Measurements from ENCODE around the gene RTCA. TPM values are rescaled to one million over a fixed set of nuclear protein-coding genes. Genes with fewer than 3 reads are reported as not detected.

RTCA gene
- total and polyA plus RNA-seq, 7 experiments from 2014 or later = 16.4 to 47.7 (median 35.2) TPM

DNA sequence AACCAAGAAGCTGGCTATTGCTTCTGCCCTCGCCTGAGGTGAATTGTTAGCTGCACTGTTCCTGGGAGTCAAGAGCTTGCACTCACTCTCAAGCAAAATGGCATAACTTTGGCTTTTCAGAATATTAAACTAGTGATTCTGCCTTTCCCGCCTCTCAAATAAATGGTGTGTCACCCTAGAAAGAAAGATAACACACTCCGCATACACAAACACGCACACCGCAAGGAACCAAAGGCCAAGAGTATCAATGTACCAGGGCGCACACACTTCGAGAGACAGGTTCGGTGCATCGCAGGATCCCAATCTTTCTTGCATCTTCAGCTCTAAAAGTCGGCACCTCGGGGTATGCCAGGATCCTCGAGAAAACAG is 470 bp upstream of the RTCA start:
- peaks cover 0 to 23% (median 8%) of the 10 kb centered on the region in 3 experiments for H3K36me3 ChIP-seq (ENCODE audit: control insufficient read depth in 2 of 3, insufficient read depth in 3 of 3, low read length in 3 of 3)

GRCh38 chr1:100266741-100267140 is 725 bp downstream of the RTCA start:
- Histone ChIP-seq H3K9me3 (ENCODE audit: control insufficient read depth in 2 of 3, low read length in 3 of 3) (no peaks in the 10 kb centered on the region), H3K4me3 (ENCODE audit: low read length) (peak overlapping the region; percentile 88), H3K4me1 (ENCODE audit: control insufficient read depth in 2 of 2, insufficient read depth in 2 of 2, low read length in 2 of 2) (peaks cover 25 to 26% of the 10 kb centered on the region in 2 donors), H3K27ac (ENCODE audit: low read depth, low read length) (peak overlapping the region; percentile 88), H3K36me3 (ENCODE audit: control insufficient read depth in 2 of 3, insufficient read depth in 3 of 3, low read length in 3 of 3) (peaks cover 0 to 35% (median 20%) of the 10 kb centered on the region in 3 experiments), H3K27me3 (ENCODE audit: control insufficient read depth in 2 of 2, insufficient read depth in 2 of 2, low read length in 2 of 2) (no peaks in the 10 kb centered on the region)
- Mint-ChIP-seq H3K27me3 (peaks cover 0 to 3% (median 0%) of the 10 kb centered on the region in 5 donors), H3K4me1 (peaks cover 25 to 64% (median 54%) of the 10 kb centered on the region in 7 donors), H3K27ac (peak overlapping the region; percentile 94 to 99 (median 97)), H3K4me3 (peak overlapping the region; percentile 97 to 100 (median 100)), H3K9me3 (peaks cover 0 to 11% (median 0%) of the 10 kb centered on the region in 11 donors), H3K36me3 (peaks cover 12 to 47% (median 44%) of the 10 kb centered on the region in 5 donors)
- ChIA-PET POLR2A (interaction anchor here (0.6 to 3.0 kb wide), 7 partner anchors 17 to 621 kb away, joined by 3 to 31 read pairs (median 6); partner anchors contain the start of genes CDC14A, DBT and TRMT13), CTCF (interaction anchor here (0.9 kb wide), 1 partner anchor 189 kb away, joined by 3 read pairs; no protein-coding TSS in a partner anchor)
- intact Hi-C loops (cut with micrococcal nuclease) = loop anchor here (1.0 to 5.0 kb wide), 17 partner anchors 17 to 631 kb away; partner anchors contain the start of genes AGL (in 2 of the 2), DBT (in 2 of the 2), SLC30A7 (in 2 of the 2) and TRMT13 (in 2 of the 2)
- DNase-seq = peak in 1 of 9 donors; percentile 16
- no peak for ATAC-seq

More for the DNA sequence above, 470 bp upstream of the RTCA start:
- Mint-ChIP-seq H3K4me3 (peak overlapping the region; percentile 97 to 100 (median 100)), H3K9me3 (peaks cover 0 to 14% (median 4%) of the 10 kb centered on the region in 11 donors), H3K36me3 (peaks cover 12 to 41% (median 36%) of the 10 kb centered on the region in 5 donors), H3K27me3 (peaks cover 0 to 3% (median 0%) of the 10 kb centered on the region in 5 donors), H3K27ac (peak overlapping the region; percentile 94 to 99 (median 97)), H3K4me1 (peaks cover 19 to 54% (median 47%) of the 10 kb centered on the region in 7 donors)
- Histone ChIP-seq H3K9me3 (ENCODE audit: control insufficient read depth in 2 of 3, low read length in 3 of 3) (no peaks in the 10 kb centered on the region), H3K4me1 (ENCODE audit: control insufficient read depth in 2 of 2, insufficient read depth in 2 of 2, low read length in 2 of 2) (peaks cover 25 to 26% of the 10 kb centered on the region in 2 donors), H3K27ac (ENCODE audit: low read depth, low read length) (peak overlapping the region; percentile 88), H3K4me3 (ENCODE audit: low read length) (peak overlapping the region; percentile 88), H3K27me3 (ENCODE audit: control insufficient read depth in 2 of 2, insufficient read depth in 2 of 2, low read length in 2 of 2) (no peaks in the 10 kb centered on the region)
- ATAC-seq = peak; percentile 33
- ChIA-PET POLR2A (interaction anchor here (0.6 to 3.0 kb wide), 14 partner anchors 16 to 643 kb away, joined by 3 to 31 read pairs (median 4); partner anchors contain the start of genes CDC14A, DBT and SLC35A3), CTCF (interaction anchor here (0.5 kb wide), 1 partner anchor 256 kb away, joined by 3 read pairs; no protein-coding TSS in a partner anchor)
- intact Hi-C loops (cut with micrococcal nuclease) = loop anchor here (5.0 kb wide), 6 partner anchors 33 to 632 kb away; partner anchors contain the start of genes AGL (in 1 of the 2) and SLC30A7 (in 1 of the 2)
- DNase-seq = peak in 2 of 9 donors; percentile 14 to 25

DNA sequence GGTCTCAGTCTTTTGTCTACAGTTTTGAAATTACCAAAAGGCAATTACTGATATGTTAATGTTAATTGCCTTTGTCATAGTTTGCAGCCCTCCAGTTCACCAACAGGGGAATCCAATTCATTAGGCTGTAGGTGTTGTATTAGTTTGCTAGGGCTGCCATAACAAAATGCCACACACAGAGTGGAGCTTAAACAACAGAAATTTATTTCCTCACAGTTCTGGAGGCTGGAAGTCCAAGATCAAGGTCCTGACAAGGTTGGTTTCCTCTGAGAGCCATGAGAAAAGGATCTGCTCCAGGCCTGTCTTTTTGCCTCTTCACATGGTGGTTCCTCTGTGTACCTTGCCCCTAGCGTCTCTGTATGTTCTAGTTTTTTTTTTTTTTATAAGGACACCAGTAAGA is 1.3 kb downstream of the RTCA start:
- Mint-ChIP-seq H3K9me3 (peaks cover 0 to 11% (median 0%) of the 10 kb centered on the region in 11 donors), H3K4me3 (peak overlapping the region; percentile 97 to 100 (median 100)), H3K36me3 (peaks cover 12 to 49% (median 48%) of the 10 kb centered on the region in 5 donors), H3K4me1 (peaks cover 27 to 69% (median 59%) of the 10 kb centered on the region in 7 donors), H3K27me3 (peaks cover 0 to 3% (median 0%) of the 10 kb centered on the region in 5 donors), H3K27ac (peak overlapping the region in 3 of 9 donors; percentile 32 to 96 (median 39))
- peaks cover 0 to 36% (median 26%) of the 10 kb centered on the region in 3 experiments for H3K36me3 ChIP-seq (ENCODE audit: control insufficient read depth in 2 of 3, insufficient read depth in 3 of 3, low read length in 3 of 3)
- DNase-seq (no peak), ATAC-seq (no peak)
- peak overlapping the region; percentile 88 for H3K4me3 ChIP-seq (ENCODE audit: low read length)
- CTCF ChIA-PET = interaction anchor here (0.9 kb wide), 1 partner anchor 188 kb away, joined by 3 read pairs; no protein-coding TSS in a partner anchor
- intact Hi-C loops (cut with micrococcal nuclease) = loop anchor here (2.0 to 5.0 kb wide), 10 partner anchors 35 to 630 kb away; partner anchors contain the start of genes AGL (in 2 of the 2) and SLC30A7 (in 1 of the 2)
- POLR2A ChIA-PET = interaction anchor here (1.7 to 3.0 kb wide), 3 partner anchors 18 to 191 kb away, joined by 9 to 31 read pairs (median 16); partner anchors contain the start of genes CDC14A and DBT
- H3K4me1 ChIP-seq (ENCODE audit: control insufficient read depth in 2 of 2, insufficient read depth in 2 of 2, low read length in 2 of 2) = peaks cover 25 to 26% of the 10 kb centered on the region in 2 donors
- H3K27me3 ChIP-seq (ENCODE audit: control insufficient read depth in 2 of 2, insufficient read depth in 2 of 2, low read length in 2 of 2) = no peaks in the 10 kb centered on the region
- no peaks in the 10 kb centered on the region for H3K9me3 ChIP-seq (ENCODE audit: control insufficient read depth in 2 of 3, low read length in 3 of 3)
- no peak overlapping the region for H3K27ac ChIP-seq (ENCODE audit: low read depth, low read length)

DNA sequence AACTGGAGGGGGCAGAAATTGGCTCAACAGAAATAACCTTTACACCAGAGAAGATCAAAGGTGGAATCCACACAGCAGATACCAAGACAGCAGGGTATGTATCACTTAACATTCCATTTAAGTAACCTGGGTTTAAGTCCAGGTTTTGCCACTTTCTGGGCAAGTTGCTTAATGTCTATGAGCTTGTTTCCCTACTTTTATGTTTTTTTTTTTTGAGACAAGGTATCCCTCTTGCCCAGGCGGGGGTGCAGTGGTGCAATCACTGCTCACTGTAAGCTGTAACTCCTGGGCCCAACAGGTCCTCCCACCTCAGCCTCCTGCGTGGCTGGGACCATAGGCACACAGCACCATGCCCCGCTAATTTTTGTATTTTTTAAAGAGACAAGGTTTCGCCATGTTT is 2.2 kb downstream of the RTCA start:
- Histone ChIP-seq H3K27ac (ENCODE audit: low read depth, low read length) (no peak overlapping the region), H3K27me3 (ENCODE audit: control insufficient read depth in 2 of 2, insufficient read depth in 2 of 2, low read length in 2 of 2) (no peaks in the 10 kb centered on the region), H3K9me3 (ENCODE audit: control insufficient read depth in 2 of 3, low read length in 3 of 3) (no peaks in the 10 kb centered on the region), H3K36me3 (ENCODE audit: control insufficient read depth in 2 of 3, insufficient read depth in 3 of 3, low read length in 3 of 3) (peaks cover 0 to 37% (median 28%) of the 10 kb centered on the region in 3 experiments), H3K4me1 (ENCODE audit: control insufficient read depth in 2 of 2, insufficient read depth in 2 of 2, low read length in 2 of 2) (peaks cover 25 to 26% of the 10 kb centered on the region in 2 donors), H3K4me3 (ENCODE audit: low read length) (no peak overlapping the region)
- peaks cover 27 to 69% (median 59%) of the 10 kb centered on the region in 7 donors for H3K4me1 Mint-ChIP-seq
- ChIA-PET POLR2A (no interaction called here), CTCF (interaction anchor here (1.3 kb wide), 1 partner anchor 191 kb away, joined by 4 read pairs; no protein-coding TSS in a partner anchor)
- H3K27me3 Mint-ChIP-seq = peaks cover 0 to 3% (median 0%) of the 10 kb centered on the region in 5 donors
- ATAC-seq = no peak
- peak overlapping the region in 3 of 9 donors; percentile 4 to 39 (median 32) for H3K27ac Mint-ChIP-seq
- H3K9me3 Mint-ChIP-seq = peaks cover 0 to 10% (median 0%) of the 10 kb centered on the region in 11 donors
- peaks cover 8 to 47% (median 42%) of the 10 kb centered on the region in 5 donors for H3K36me3 Mint-ChIP-seq
- intact Hi-C loops (cut with micrococcal nuclease) = loop anchor here (5.0 kb wide), 6 partner anchors 36 to 629 kb away; partner anchors contain the start of genes AGL (in 1 of the 2) and SLC30A7 (in 1 of the 2)
- DNase-seq = no peak
- H3K4me3 Mint-ChIP-seq = peak overlapping the region; percentile 49 to 100 (median 99)

DNA sequence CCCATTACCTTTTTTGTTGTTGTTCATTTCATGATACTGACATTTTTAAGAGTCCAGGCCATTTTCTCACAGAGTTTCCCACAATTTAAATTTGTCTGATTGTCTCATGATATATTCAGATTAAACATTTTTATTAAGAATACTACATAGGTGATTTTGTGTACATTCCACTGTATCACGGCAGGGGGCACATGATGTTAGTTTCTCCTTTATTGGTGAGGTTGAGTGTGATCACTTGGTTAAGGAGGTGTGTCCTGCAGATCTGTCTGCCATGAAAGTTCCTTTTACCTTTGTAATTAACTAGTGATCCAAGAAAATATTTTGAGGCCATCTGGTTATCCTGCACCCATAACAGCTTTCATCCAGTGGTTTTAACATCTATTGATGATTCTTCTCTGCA is 11.8 kb downstream of the RTCA start:
- peak overlapping the region in 3 of 9 donors; percentile 9 to 37 (median 27) for H3K27ac Mint-ChIP-seq
- H3K4me3 ChIP-seq (ENCODE audit: low read length) = no peak overlapping the region
- H3K36me3 Mint-ChIP-seq = peaks cover 16 to 59% (median 40%) of the 10 kb centered on the region in 5 donors
- no peak overlapping the region for H3K27ac ChIP-seq (ENCODE audit: low read depth, low read length)
- CTCF ChIA-PET = interaction anchor here (0.6 to 1.2 kb wide), 3 partner anchors 139 to 250 kb away, joined by 3 to 4 read pairs (median 3); no protein-coding TSS in a partner anchor
- peaks cover 0 to 1% (median 0%) of the 10 kb centered on the region in 11 donors for H3K9me3 Mint-ChIP-seq
- peaks cover 22 to 76% (median 36%) of the 10 kb centered on the region in 3 experiments for H3K36me3 ChIP-seq (ENCODE audit: control insufficient read depth in 2 of 3, insufficient read depth in 3 of 3, low read length in 3 of 3)
- POLR2A ChIA-PET = interaction anchor here (0.9 to 1.1 kb wide), 2 partner anchors 28 to 137 kb away, joined by 3 read pairs; no protein-coding TSS in a partner anchor
- H3K4me1 ChIP-seq (ENCODE audit: control insufficient read depth in 2 of 2, insufficient read depth in 2 of 2, low read length in 2 of 2) = no peaks in the 10 kb centered on the region
- intact Hi-C loops (cut with micrococcal nuclease) = loop anchor here (1.0 to 5.0 kb wide), 4 partner anchors 73 to 590 kb away; no protein-coding TSS in a partner anchor
- no peaks in the 10 kb centered on the region for H3K27me3 ChIP-seq (ENCODE audit: control insufficient read depth in 2 of 2, insufficient read depth in 2 of 2, low read length in 2 of 2)
- ATAC-seq = peak; percentile 75
- no peak overlapping the region for H3K4me3 Mint-ChIP-seq
- no peaks in the 10 kb centered on the region for H3K9me3 ChIP-seq (ENCODE audit: control insufficient read depth in 2 of 3, low read length in 3 of 3)
- peaks cover 9 to 50% (median 34%) of the 10 kb centered on the region in 7 donors for H3K4me1 Mint-ChIP-seq
- H3K27me3 Mint-ChIP-seq = no peaks in the 10 kb centered on the region
- DNase-seq = peak in 6 of 9 donors; percentile 5 to 42 (median 28)

DNA sequence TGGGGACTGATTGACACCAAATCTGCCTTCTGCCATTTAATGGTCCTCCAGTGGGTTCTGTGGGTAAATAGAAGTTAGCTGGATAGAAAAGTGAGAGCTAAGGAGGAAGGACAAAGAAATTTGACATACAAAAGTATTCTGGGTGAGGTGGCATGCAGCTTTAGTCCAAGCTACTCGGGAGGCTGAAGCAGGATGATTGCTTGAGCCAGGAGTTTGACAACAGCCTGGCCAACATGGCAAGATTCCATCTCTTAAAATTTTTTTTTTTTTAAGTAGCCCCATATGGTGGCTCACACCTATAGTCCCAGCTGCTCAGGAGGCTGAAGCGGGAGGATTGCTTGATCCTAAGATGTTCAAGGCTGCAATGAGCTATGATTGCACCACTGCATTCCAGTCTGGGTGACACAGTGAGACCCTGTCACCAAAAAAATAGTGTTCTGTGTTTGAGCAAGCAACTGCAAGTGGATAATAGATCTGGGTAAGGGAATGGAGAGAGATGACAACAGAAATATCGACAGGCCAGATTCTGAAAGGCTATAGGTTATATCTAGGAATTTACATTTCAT is 13.4 kb downstream of the RTCA start:
- H3K9me3 ChIP-seq (ENCODE audit: control insufficient read depth in 2 of 3, low read length in 3 of 3) = no peaks in the 10 kb centered on the region
- H3K4me1 ChIP-seq (ENCODE audit: control insufficient read depth in 2 of 2, insufficient read depth in 2 of 2, low read length in 2 of 2) = no peaks in the 10 kb centered on the region
- POLR2A ChIA-PET = no interaction called here
- intact Hi-C loops (cut with micrococcal nuclease) = loop anchor here (2.0 to 5.0 kb wide), 2 partner anchors 71 to 588 kb away; no protein-coding TSS in a partner anchor
- peaks cover 13 to 60% (median 39%) of the 10 kb centered on the region in 5 donors for H3K36me3 Mint-ChIP-seq
- H3K36me3 ChIP-seq (ENCODE audit: control insufficient read depth in 2 of 3, insufficient read depth in 3 of 3, low read length in 3 of 3) = peaks cover 22 to 66% (median 25%) of the 10 kb centered on the region in 3 experiments
- no peak for DNase-seq
- peak overlapping the region in 6 of 9 donors; percentile 11 to 59 (median 36) for H3K27ac Mint-ChIP-seq
- no peaks in the 10 kb centered on the region for H3K27me3 Mint-ChIP-seq
- ATAC-seq = no peak
- H3K27me3 ChIP-seq (ENCODE audit: control insufficient read depth in 2 of 2, insufficient read depth in 2 of 2, low read length in 2 of 2) = no peaks in the 10 kb centered on the region
- no peak overlapping the region for H3K4me3 Mint-ChIP-seq
- H3K9me3 Mint-ChIP-seq = peaks cover 0 to 1% (median 0%) of the 10 kb centered on the region in 11 donors
- H3K4me3 ChIP-seq (ENCODE audit: low read length) = no peak overlapping the region
- CTCF ChIA-PET = interaction anchor here (0.7 kb wide), 1 partner anchor 1335 kb away, joined by 5 read pairs; no protein-coding TSS in a partner anchor
- H3K27ac ChIP-seq (ENCODE audit: low read depth, low read length) = no peak overlapping the region
- peaks cover 9 to 41% (median 29%) of the 10 kb centered on the region in 7 donors for H3K4me1 Mint-ChIP-seq
